ENCODE data around the gene SLC16A2. TPM values are rescaled to one million over a fixed set of nuclear protein-coding genes. Genes with fewer than 3 reads are reported as not detected.

SLC16A2 gene
- total RNA-seq, result 2.1 and 5.3 TPM in 2 replicates

DNA sequence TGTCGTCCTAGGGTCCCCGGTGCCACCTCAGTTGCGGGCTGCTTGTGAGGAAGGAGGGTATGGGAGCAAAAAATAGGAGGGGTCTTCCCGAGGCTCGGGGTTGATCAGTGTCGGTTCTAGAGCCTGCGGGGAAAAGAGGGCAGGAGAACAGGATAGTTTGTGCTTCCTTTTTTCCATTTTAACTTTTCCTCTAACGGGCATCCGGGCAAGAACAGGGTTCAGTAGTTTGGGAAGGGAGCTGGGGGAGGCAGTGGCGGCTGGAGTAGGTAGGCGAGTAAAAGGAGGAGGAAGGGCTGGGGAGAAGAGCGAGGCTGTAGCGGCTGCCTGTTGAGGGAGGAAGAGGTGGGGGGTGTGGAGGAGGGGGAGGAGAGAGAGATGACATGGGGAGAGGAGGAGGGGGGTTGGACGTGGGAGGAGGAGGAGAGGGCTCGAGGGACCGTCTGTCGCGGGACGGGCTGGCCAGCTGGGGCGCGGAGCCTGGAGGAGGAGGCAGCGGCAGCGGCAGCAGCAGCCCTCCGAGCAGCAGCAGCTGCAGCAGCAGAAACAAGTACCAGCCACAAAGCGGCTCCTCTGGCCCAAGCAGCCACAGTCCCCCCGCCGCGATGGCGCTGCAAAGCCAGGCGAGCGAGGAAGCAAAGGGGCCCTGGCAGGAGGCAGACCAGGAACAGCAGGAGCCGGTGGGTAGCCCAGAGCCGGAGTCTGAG, at the start of gene SLC16A2:
TSS of gene SLC16A2 (plus strand) at position 458 of the 704 bp plus-strand sequence. CDS start at position 603, 145 bp downstream.

Other genes starting within 250 kb of the SLC16A2 start
- gene ZCCHC13, start 117.3 kb upstream of the SLC16A2 start, total RNA-seq, result not detected in 2 replicates
- gene RLIM, start 193.1 kb downstream of the SLC16A2 start, total RNA-seq, result 64.9 and 74.1 TPM in 2 replicates